Karpas-422 (cell line): ENCODE measurements around the gene SYAP1. TPM values are rescaled to one million over a fixed set of nuclear protein-coding genes. Genes with fewer than 3 reads are reported as not detected.

Source experiments
- DNase-seq: peaks from one replicate; pipeline ENCODE4 v3.0.0-alpha.2; 2015
- H2AFZ ChIP-seq: fragments of 200-600 bp; sonication (generic); 2 replicates; pipeline ENCODE4 v1.6.1; 2014; ENCODE audit warnings: antibody characterized with exemption, low read length, mixed read lengths
- H3K27ac ChIP-seq: fragments of 200-600 bp; sonication (generic); 2 replicates; pipeline ENCODE4 v1.5.1; 2014; ENCODE audit warnings: mild to moderate bottlenecking, low read length, moderate library complexity
- H3K27me3 ChIP-seq: fragments of 200-600 bp; sonication (generic); 2 replicates; pipeline ENCODE4 v1.6.1; 2014; ENCODE audit warnings: low read length, mixed read lengths
- H3K36me3 ChIP-seq: fragments of 200-600 bp; sonication (generic); 2 replicates; pipeline ENCODE4 v1.6.1; 2014; ENCODE audit warnings: low read length, mixed read lengths; ENCODE audit not compliant: insufficient read depth
- H3K4me1 ChIP-seq: fragments of 200-600 bp; sonication (generic); 2 replicates; pipeline ENCODE4 v1.6.1; 2014; ENCODE audit warnings: mild to moderate bottlenecking, low read length, mixed read lengths
- H3K4me2 ChIP-seq: fragments of 200-600 bp; sonication (generic); 2 replicates; pipeline ENCODE4 v1.6.1; 2014; ENCODE audit warnings: low read length, low read depth, mild to moderate bottlenecking; ENCODE audit not compliant: poor library complexity, severe bottlenecking
- H3K4me3 ChIP-seq: fragments of 200-600 bp; sonication (generic); 2 replicates; pipeline ENCODE4 v1.5.1; 2014; ENCODE audit warnings: mild to moderate bottlenecking, antibody characterized with exemption, low read length, mixed read lengths
- H3K79me2 ChIP-seq: fragments of 200-600 bp; sonication (generic); 2 replicates; pipeline ENCODE4 v1.6.1; 2014; ENCODE audit warnings: mild to moderate bottlenecking, low read length, mixed read lengths
- H3K9ac ChIP-seq: fragments of 200-600 bp; sonication (generic); 2 replicates; pipeline ENCODE4 v1.6.0; 2014; ENCODE audit warnings: low read length
- H3K9me2 ChIP-seq: fragments of 200-600 bp; sonication (generic), shearing (Covaris generic); replicated peaks from 2 replicates; pipeline ENCODE4 v1.6.0; 2014; ENCODE audit warnings: mild to moderate bottlenecking, low read length, moderate library complexity; ENCODE audit not compliant: insufficient read depth
- H3K9me3 ChIP-seq: fragments of 300-700, 200-600 bp; sonication (generic); 2 replicates; pipeline ENCODE4 v1.6.1; 2014; ENCODE audit warnings: low read length, mixed read lengths
- H4K20me1 ChIP-seq: fragments of 200-600 bp; sonication (generic); 2 replicates; pipeline ENCODE4 v1.6.1; 2014; ENCODE audit warnings: mild to moderate bottlenecking, antibody characterized with exemption, low read length, low read depth; ENCODE audit not compliant: insufficient read depth
- small RNA-seq: library from RNA; depleted of rRNA; stranded (forward); fragments of <200 nt; gene quantifications from one replicate; pipeline ENCODE3, GENCODE V24; 2014
- total RNA-seq: library from RNA; depleted of rRNA; stranded (reverse); fragments of >200 nt; shearing (Covaris generic); gene quantifications from 2 replicates; pipeline ENCODE4 v1.2.3, GENCODE V29; 2014; ENCODE audit warnings: low replicate concordance; rRNA removed

The SYAP1 gene
- total RNA-seq, 1 experiment from 2014 or later = 31.2 TPM

- Histone ChIP-seq H2AFZ (no peak overlapping the region), H3K9me2 (no peaks in the 10 kb centered on the region), H3K4me1 (peaks cover 42% of the 10 kb centered on the region), H3K79me2 (peaks cover 90% of the 10 kb centered on the region), H3K9me3 (no peaks in the 10 kb centered on the region), H3K4me2 (no peak overlapping the region), H3K4me3 (no peak overlapping the region), H3K9ac (no peak overlapping the region), H3K36me3 (peaks cover 23% of the 10 kb centered on the region), H3K27ac (peak overlapping the region; percentile 67), H4K20me1 (peaks cover 4% of the 10 kb centered on the region; the same call in 1 of the 2 replicates), H3K27me3 (no peaks in the 10 kb centered on the region)
- DNase-seq = no peak
Observed at GRCh38 chrX:16807548-16807947, 88.1 kb downstream of the SYAP1 start.

GRCh38 chrX:16807976-16808542 lies 88.6 kb downstream of the SYAP1 start:
- H3K4me3 ChIP-seq = no peak overlapping the region
- H3K4me1 ChIP-seq = peaks cover 42% of the 10 kb centered on the region
- no peaks in the 10 kb centered on the region for H3K27me3 ChIP-seq
- H3K79me2 ChIP-seq = peaks cover 89% of the 10 kb centered on the region
- no peak overlapping the region for H3K9ac ChIP-seq
- peak overlapping the region; percentile 67; the same call in 1 of the 2 replicates for H3K27ac ChIP-seq
- H4K20me1 ChIP-seq = peaks cover 4% of the 10 kb centered on the region; the same call in 1 of the 2 replicates
- H3K9me2 ChIP-seq = no peaks in the 10 kb centered on the region
- no peaks in the 10 kb centered on the region for H3K9me3 ChIP-seq
- H2AFZ ChIP-seq = no peak overlapping the region
- H3K4me2 ChIP-seq = no peak overlapping the region
- DNase-seq = no peak
- peaks cover 25% of the 10 kb centered on the region for H3K36me3 ChIP-seq

GRCh38 chrX:16814597-16814996 lies 95.2 kb downstream of the SYAP1 start:
- Histone ChIP-seq H3K79me2 (peaks cover 96% of the 10 kb centered on the region), H3K9me3 (no peaks in the 10 kb centered on the region), H3K9ac (no peak overlapping the region), H3K9me2 (no peaks in the 10 kb centered on the region), H3K36me3 (peaks cover 28% of the 10 kb centered on the region), H3K4me2 (no peak overlapping the region), H3K27ac (no peak overlapping the region), H3K4me3 (no peak overlapping the region), H3K4me1 (peaks cover 22% of the 10 kb centered on the region), H3K27me3 (no peaks in the 10 kb centered on the region), H4K20me1 (peaks cover 9% of the 10 kb centered on the region; the same call in 1 of the 2 replicates), H2AFZ (no peak overlapping the region)
- DNase-seq = no peak

Small RNAs within 50 kb of the gene (small RNA-seq; reads per million reads assigned to genes)
- gene RNU7-56P (not detected), gene RPL12P49 (not detected)

Other genes with a start within 250 kb of the SYAP1 start
- not detected in 2 replicates for gene S100G, start 69.5 kb upstream of the SYAP1 start, total RNA-seq
- gene CTPS2, start 6.9 kb upstream of the SYAP1 start, total RNA-seq = 14.3 and 18.9 TPM in 2 replicates
- gene TXLNG, start 66.9 kb downstream of the SYAP1 start, total RNA-seq = 28.2 and 42.2 TPM in 2 replicates
- 138 and 185 TPM in 2 replicates for gene RBBP7, start 150.8 kb downstream of the SYAP1 start, total RNA-seq
- gene REPS2, start 227.0 kb downstream of the SYAP1 start, total RNA-seq = 0.14 and 1.1 TPM in 2 replicates